ENCODE results near the gene MMP10.
"Not testable (repeated sequence)": the region's sequence is repeated elsewhere in the genome, so short reads cannot be mapped to it uniquely, and the experiment has no call there.

Gene MMP10

GRCh38 chr11:102781676-102782075 is 1.2 kb upstream of the MMP10 start:
- DNase-seq, result no peak

GRCh38 chr11:102776454-102776853 is 4.0 kb downstream of the MMP10 start:
- no peak for DNase-seq

GRCh38 chr11:102773386-102773785 is 7.0 kb downstream of the MMP10 start:
- DNase-seq, result no peak

DNA sequence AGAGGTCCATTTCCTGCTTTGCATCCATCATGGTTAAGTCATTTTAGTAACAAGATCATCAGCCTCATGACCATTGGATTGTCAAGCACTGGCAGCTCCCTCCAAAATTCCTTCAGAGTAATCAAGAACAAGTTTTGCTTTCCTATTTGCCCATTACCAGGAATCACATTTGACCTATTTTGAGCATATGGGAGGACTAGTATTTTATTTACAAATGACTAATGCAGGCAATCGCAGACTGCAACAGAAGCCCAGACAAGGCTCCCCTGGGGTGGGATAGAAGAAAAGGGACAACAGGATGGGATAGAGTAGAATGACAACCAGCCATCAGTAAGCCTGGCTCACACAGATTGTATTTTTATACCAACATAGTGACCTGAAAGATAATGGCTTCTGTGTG is 9.1 kb downstream of the MMP10 start:
- DNase-seq, result no peak

DNA sequence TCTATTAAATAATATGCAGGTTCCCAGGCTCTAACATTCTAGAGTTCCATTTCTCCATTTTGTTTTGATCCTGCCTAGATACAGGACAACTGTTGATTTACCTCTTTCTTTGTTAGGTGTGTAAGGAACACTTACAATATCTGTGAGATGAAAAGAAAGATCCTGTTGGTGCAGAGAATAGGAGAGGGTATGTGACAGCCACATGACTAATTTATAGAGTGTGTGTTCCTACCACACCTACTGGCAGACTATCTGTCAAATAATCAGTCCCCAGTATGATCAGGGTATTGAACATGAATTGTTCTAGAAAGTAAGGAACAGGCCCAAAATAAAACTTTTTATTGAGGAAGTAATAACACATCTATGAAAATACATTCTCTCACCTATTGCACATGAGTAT is 10.2 kb downstream of the MMP10 start:
- no peak for DNase-seq

DNA sequence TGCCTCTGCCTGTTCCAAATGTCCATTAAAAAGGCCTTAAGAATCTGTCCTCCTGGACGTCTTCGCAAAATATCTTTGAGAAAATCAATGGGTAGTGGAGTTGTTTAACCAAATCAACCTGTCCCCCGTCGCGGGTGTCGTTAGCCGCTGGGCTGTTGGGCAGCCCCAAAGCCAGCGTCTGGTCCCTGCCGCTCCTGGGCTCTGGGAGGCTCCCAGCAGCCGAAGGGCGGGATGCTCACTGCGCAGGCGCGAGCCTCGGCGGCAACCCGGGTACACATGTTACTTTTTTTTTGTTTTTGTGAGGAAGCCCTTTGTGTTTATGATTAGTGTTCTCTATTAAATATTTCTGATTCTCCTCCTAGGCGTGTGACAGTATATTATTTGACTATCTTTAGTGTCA is 12.6 kb downstream of the MMP10 start:
- DNase-seq, result no peak

- DNase-seq, result no peak
Measured at GRCh38 chr11:102763440-102763839, 17.0 kb downstream of the MMP10 start.

GRCh38 chr11:102762361-102762767 is 18.1 kb downstream of the MMP10 start:
- DNase-seq, result no peak

DNA sequence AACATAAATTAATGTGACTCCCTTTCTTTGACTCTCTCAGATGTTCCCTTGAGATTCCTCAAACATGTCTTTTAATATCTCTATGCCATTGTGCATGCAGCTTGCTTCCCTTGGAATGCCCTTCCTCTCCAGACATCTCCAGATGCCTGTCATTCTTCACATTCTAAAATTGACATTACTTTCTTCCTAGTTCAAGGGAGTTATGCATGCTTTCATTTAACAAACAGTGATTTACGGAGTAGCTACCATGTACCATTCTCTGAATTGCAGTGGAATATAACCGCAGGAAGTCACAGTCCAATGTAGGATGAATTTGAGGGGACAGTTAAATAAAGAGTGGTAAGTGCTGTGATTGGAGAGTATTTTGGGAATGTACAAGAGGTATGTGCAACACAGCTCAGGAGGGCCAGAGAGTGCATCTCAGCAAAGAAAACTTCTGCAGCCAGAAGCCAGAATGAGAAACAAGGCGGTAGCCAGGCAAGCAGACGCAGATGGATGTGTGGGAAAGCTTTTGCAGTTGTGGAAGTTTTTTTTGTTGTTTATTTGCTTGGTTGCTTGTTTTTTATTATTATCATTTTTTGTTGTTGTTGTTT is 18.7 kb downstream of the MMP10 start:
- no peak for DNase-seq

DNA sequence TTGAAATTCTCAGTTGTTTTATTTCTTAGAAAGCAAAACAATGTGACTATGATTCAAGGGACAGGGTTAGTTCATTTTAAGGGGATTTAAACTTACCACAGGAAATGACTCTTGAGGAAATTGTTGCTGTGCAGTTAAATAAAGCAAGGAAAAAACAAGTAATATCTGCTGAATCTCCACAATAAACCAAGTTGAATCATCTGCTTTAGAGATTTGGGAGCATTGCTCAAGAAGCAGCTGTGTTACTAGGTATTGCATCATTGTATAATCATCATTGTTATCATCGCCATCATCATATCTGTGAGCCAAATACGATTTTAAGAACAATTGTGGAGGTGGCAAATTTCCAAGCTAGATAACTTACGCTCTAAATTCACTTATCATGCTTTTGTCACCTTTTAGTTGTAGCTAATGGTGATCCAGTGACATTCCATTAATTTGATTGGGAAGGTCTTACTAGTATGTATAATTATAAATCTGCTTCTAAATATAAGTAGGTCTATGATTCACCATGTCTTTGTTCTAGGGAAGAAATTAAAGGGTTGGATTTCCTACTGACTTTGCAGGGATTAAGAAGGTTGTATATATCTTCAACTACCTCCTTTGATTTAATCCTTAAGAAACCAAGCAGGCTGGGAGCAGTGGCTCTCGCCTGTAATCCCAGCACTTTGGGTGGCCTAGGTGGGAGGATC is 19.9 kb downstream of the MMP10 start:
- no peak for DNase-seq

DNA sequence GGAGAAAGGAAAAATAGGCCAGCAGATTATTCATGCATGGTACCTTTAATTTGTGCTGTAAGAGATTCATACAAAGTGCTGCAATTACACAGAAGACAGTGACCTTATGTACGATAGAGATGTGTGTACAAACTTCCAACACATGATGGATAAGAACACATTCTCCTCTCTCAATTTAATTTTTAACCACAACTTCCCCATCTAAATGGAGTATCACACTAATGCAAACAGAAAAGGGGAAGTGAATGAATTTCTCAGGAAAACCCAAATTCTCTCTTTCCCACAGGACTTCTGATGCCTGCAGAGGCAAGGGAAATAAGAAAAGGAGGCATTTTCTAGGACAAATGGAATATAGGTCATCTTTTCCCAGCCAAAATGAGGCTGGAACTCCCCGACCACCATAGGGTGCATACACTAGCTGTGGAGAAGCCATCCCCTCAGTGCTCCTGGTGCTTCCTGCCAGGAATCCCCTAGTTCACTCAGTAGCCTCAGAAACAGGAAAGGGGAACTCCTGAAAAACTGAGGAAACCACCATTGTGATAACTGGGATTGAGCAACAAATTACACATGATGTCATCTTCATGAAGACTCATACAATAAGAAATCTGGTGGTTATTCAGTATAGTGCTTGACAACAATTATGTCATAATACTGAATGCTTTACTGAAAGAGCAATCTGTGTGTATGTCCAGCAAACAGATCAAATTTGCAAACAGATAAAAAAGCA is 22.4 kb downstream of the MMP10 start:
- DNase-seq, result no peak

GRCh38 chr11:102753267-102753666 is 27.2 kb downstream of the MMP10 start:
- no peak for DNase-seq

DNA sequence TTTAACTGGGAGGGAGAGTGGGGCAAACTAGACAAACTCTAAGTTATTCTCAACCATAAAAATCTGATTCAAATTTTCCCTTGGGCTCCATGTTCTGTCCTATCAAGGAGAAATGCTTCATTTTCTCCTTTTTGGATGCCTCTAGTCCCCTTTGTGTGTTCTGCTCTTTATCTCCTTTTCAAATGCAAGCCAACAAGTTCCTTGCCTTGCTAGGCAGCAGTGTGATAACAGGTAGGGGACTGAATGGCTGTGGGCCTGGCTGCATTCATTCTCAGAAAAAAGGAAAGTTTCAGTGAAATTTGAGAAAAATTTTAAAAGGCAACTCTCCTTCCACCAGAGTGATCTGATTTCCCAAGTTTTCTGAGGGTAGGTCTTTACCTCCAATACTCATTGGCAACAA is 28.8 kb downstream of the MMP10 start:
- DNase-seq, result no peak

GRCh38 chr11:102749101-102749722 is 31.2 kb downstream of the MMP10 start:
- no peak for DNase-seq

DNA sequence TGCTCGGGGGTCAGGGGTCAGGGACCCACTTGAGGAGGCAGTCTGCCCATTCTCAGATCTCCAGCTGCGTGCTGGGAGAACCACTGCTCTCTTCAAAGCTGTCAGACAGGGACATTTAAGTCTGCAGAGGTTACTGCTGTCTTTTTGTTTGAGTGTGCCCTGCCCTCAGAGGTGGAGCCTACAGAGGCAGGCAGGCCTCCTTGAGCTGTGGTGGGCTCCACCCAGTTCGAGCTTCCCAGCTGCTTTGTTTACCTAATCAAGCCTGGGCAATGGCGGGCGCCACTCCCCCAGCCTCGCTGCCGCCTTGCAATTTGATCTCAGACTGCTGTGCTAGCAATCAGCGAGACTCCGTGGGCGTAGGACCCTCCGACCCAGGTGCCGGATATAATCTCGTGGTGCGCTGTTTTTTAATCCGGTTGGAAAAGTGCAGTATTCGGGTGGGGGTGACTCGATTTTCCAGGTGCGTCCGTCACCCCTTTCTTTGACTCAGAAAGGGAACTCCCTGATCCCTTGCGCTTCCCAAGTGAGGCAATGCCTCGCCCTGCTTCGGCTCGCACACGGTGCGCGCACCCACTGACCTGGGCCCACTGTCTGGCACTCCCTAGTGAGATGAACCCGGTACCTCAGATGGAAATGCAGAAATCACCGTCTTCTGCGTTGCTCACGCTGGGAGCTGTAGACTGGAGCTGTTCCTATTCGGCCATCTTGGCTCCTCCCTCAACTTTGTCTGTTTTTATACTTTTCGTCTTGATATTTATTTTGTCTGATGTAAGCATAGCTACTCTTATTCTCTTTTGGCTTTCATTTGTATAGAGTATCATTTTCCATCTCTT is 33.5 kb downstream of the MMP10 start:
- DNase-seq, result not testable (repeated sequence)

DNA sequence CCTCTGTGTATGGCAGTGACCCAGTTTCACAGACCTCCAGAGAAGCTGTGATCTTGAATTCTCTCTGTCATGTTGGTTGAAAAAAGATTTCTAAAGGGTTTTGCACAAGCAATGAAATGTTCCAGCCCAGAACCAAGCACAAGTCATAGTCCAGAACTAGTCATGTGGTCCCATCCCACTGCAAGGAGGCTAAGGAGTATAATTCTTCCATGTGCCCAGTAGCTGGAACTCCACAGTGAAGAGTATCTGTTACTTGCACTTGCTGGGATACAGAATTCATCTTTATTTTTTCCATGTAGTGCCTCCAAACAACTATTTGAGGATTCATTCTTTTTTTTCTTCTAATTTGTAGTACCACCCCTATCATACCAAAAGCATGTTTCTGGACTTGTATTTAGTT is 45.8 kb downstream of the MMP10 start:
- no peak for DNase-seq

- DNase-seq, result peak; percentile 19
Measured at GRCh38 chr11:102733232-102733875, 47.1 kb downstream of the MMP10 start.

DNA sequence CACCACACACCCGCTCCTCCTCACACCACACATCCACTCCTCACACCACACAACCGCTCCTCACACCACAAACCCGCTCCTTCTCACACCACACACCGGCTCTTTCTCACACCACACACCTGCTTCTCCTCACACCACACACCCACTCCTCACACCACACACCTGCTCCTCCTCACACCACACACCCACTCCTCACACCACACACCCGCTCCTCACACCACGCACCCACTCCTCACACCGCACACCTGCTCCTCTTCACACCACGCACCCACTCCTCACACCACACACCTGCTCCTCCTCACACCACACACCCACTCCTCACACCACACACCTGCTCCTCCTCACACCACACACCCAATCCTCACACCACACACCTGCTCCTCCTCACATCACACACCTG is 49.5 kb downstream of the MMP10 start:
- not testable (repeated sequence) for DNase-seq

- no peak for DNase-seq
Measured at GRCh38 chr11:102729849-102730815, 50.3 kb downstream of the MMP10 start.

- no peak for DNase-seq
Measured at GRCh38 chr11:102727890-102728289, 52.5 kb downstream of the MMP10 start.

DNA sequence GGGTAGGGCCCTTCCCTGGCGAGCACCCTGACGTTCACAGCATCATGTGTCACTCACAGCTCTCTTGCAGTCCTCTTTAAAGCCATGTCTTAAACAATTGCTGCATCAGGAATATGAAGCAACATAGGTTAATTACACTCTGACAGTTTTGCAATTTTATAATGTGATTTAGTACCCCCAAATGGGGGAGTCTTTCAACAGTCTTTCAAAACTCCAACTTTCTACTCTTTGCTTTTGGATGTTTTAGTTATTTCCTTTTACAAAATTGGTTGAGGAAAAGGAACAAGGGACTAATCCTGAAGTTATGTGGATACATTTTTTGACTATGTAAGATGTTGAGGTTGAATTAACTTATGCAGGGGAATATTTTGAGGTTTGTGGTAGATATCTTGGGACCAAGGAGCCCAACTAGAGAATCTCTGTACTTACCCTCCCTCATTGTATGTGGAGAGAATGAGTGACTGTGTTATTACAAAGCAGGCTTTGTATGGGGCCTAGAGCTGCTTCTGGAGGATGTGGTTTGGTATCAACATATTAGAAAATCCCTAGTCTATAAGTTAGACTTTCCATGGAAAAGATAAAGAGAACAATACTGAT is 55.4 kb downstream of the MMP10 start, which contains the start of gene MMP8:
TSS of gene MMP8 (minus strand) at position 51 of the 597 bp plus-strand sequence. CDS start 99 bp downstream, outside the sequence.
- DNase-seq, result no peak
